Mucosa of stomach (tissue), 1 donor: ENCODE results near the gene AGAP2.
A peak's percentile ranks its signal among the peaks of the same experiment; 100 is the strongest.
"Not testable (repeated sequence)": the region's sequence is repeated elsewhere in the genome, so short reads cannot be mapped to it uniquely, and the experiment has no call there.

Experiments
- H3K27me3 ChIP-seq: one replicate; pipeline ENCODE4 v1.7.0; 2013; ENCODE audit warnings: mild to moderate bottlenecking, low read length; ENCODE audit not compliant: control insufficient read depth, insufficient read depth
- H3K36me3 ChIP-seq: one replicate; pipeline ENCODE4 v1.7.0; 2013; ENCODE audit warnings: low read length; ENCODE audit not compliant: control insufficient read depth, insufficient read depth
- H3K4me1 ChIP-seq: one replicate; pipeline ENCODE4 v1.7.0; 2013; ENCODE audit warnings: mild to moderate bottlenecking, low read length; ENCODE audit not compliant: control insufficient read depth, insufficient read depth
- H3K4me3 ChIP-seq: one replicate; pipeline ENCODE4 v1.7.0; 2013; ENCODE audit warnings: low read length
- H3K9ac ChIP-seq: one replicate; pipeline ENCODE4 v1.7.0; 2013; ENCODE audit warnings: mild to moderate bottlenecking, low read length, moderate library complexity
- H3K9me3 ChIP-seq: one replicate; pipeline ENCODE4 v1.7.0; 2013; ENCODE audit warnings: mild to moderate bottlenecking, low read length, moderate library complexity; ENCODE audit not compliant: control insufficient read depth
- donor health status: Pancreatic carcinoma.

The AGAP2 gene

GRCh38 chr12:57775563-57776246 is 37.2 kb upstream of the AGAP2 start:
- no peaks in the 10 kb centered on the region for H3K9me3 ChIP-seq

GRCh38 chr12:57775044-57775443 is 36.5 kb upstream of the AGAP2 start:
- Histone ChIP-seq H3K36me3 (no peaks in the 10 kb centered on the region), H3K9ac (no peak overlapping the region), H3K27me3 (no peaks in the 10 kb centered on the region), H3K4me3 (no peak overlapping the region), H3K9me3 (no peaks in the 10 kb centered on the region), H3K4me1 (peaks cover 7% of the 10 kb centered on the region)

More at GRCh38 chr12:57775563-57776246, 37.2 kb upstream of the AGAP2 start:
- Histone ChIP-seq H3K27me3 (no peaks in the 10 kb centered on the region), H3K36me3 (no peaks in the 10 kb centered on the region), H3K9ac (no peak overlapping the region), H3K4me3 (no peak overlapping the region), H3K4me1 (peaks cover 7% of the 10 kb centered on the region)

GRCh38 chr12:57774634-57775033 is 36.1 kb upstream of the AGAP2 start:
- not testable (repeated sequence) for H3K9me3 ChIP-seq, H3K27me3 ChIP-seq, H3K9ac ChIP-seq, H3K36me3 ChIP-seq, H3K4me1 ChIP-seq, H3K4me3 ChIP-seq

GRCh38 chr12:57772429-57773322 is 34.1 kb upstream of the AGAP2 start, which contains the start of gene EEF1AKMT3:
EEF1AKMT3 (plus strand) TSS chr12:57772614; CDS start chr12:57772725, 111 bp downstream.
- Histone ChIP-seq H3K9ac (peak within 1 kb of the TSS; percentile 87), H3K9me3 (no peaks in the 10 kb centered on the region), H3K4me3 (peak within 1 kb of the TSS; percentile 90), H3K4me1 (peaks cover 7% of the 10 kb centered on the region), H3K36me3 (no peaks in the 10 kb centered on the region), H3K27me3 (no peaks in the 10 kb centered on the region)

GRCh38 chr12:57771873-57772428 is 33.4 kb upstream of the AGAP2 start, which contains the start of gene METTL1:
METTL1 (minus strand) TSS chr12:57772105; CDS start chr12:57772083, 22 bp downstream.
- no peaks in the 10 kb centered on the region for H3K36me3 ChIP-seq
- H3K27me3 ChIP-seq: peaks cover 6% of the 10 kb centered on the region
- H3K4me1 ChIP-seq: peaks cover 10% of the 10 kb centered on the region

GRCh38 chr12:57771236-57771872 is 32.8 kb upstream of the AGAP2 start:
- Histone ChIP-seq H3K27me3 (peaks cover 12% of the 10 kb centered on the region), H3K9ac (peak overlapping the region; percentile 87), H3K36me3 (no peaks in the 10 kb centered on the region), H3K4me1 (peaks cover 16% of the 10 kb centered on the region), H3K4me3 (peak overlapping the region; percentile 90), H3K9me3 (no peaks in the 10 kb centered on the region)

More at GRCh38 chr12:57771873-57772428, 33.4 kb upstream of the AGAP2 start, which contains the start of gene METTL1:
- Histone ChIP-seq H3K9me3 (no peaks in the 10 kb centered on the region), H3K9ac (peak within 1 kb of the TSS; percentile 87), H3K4me3 (peak within 1 kb of the TSS; percentile 90)

- Histone ChIP-seq H3K27me3 (peaks cover 18% of the 10 kb centered on the region), H3K9ac (no peak overlapping the region), H3K4me1 (peaks cover 22% of the 10 kb centered on the region), H3K9me3 (no peaks in the 10 kb centered on the region), H3K36me3 (no peaks in the 10 kb centered on the region), H3K4me3 (no peak overlapping the region)
Measured at GRCh38 chr12:57770734-57771133, 32.2 kb upstream of the AGAP2 start.

GRCh38 chr12:57769594-57769993 is 31.1 kb upstream of the AGAP2 start:
- no peak overlapping the region for H3K4me3 ChIP-seq
- H3K9me3 ChIP-seq: no peaks in the 10 kb centered on the region
- no peak overlapping the region for H3K9ac ChIP-seq
- peaks cover 30% of the 10 kb centered on the region for H3K27me3 ChIP-seq
- H3K4me1 ChIP-seq: peaks cover 33% of the 10 kb centered on the region
- no peaks in the 10 kb centered on the region for H3K36me3 ChIP-seq

- peaks cover 40% of the 10 kb centered on the region for H3K27me3 ChIP-seq
- no peaks in the 10 kb centered on the region for H3K9me3 ChIP-seq
- peaks cover 29% of the 10 kb centered on the region for H3K4me1 ChIP-seq
- H3K36me3 ChIP-seq: no peaks in the 10 kb centered on the region
- H3K4me3 ChIP-seq: no peak overlapping the region
- no peak overlapping the region for H3K9ac ChIP-seq
Measured at GRCh38 chr12:57767876-57768275, 29.3 kb upstream of the AGAP2 start.

- Histone ChIP-seq H3K4me1 (peaks cover 28% of the 10 kb centered on the region), H3K4me3 (no peak overlapping the region), H3K27me3 (peaks cover 40% of the 10 kb centered on the region), H3K9ac (no peak overlapping the region), H3K36me3 (no peaks in the 10 kb centered on the region), H3K9me3 (no peaks in the 10 kb centered on the region)
Measured at GRCh38 chr12:57767305-57767698, 28.8 kb upstream of the AGAP2 start.

- Histone ChIP-seq H3K36me3 (no peaks in the 10 kb centered on the region), H3K4me3 (no peak within 1 kb of the TSS), H3K9ac (no peak within 1 kb of the TSS), H3K4me1 (peaks cover 28% of the 10 kb centered on the region), H3K27me3 (peaks cover 40% of the 10 kb centered on the region), H3K9me3 (no peaks in the 10 kb centered on the region)
Measured at GRCh38 chr12:57766464-57767304, 28.1 kb upstream of the AGAP2 start, which contains the start of gene CYP27B1. CYP27B1 (minus strand) TSS chr12:57767078; CDS start chr12:57767041, 37 bp downstream.
